ENCODE results near the gene PNPT1. TPM values are rescaled to one million over a fixed set of nuclear protein-coding genes. Genes with fewer than 3 reads are reported as not detected.
A peak's percentile ranks its signal among the peaks of the same experiment; 100 is the strongest.

Gene PNPT1
- total and polyA plus RNA-seq, 2 of the 13 experiments (the other 11 are each of a cell fraction or from before 2014, with no cell fraction given) = 23.4 to 61.0 TPM

DNA sequence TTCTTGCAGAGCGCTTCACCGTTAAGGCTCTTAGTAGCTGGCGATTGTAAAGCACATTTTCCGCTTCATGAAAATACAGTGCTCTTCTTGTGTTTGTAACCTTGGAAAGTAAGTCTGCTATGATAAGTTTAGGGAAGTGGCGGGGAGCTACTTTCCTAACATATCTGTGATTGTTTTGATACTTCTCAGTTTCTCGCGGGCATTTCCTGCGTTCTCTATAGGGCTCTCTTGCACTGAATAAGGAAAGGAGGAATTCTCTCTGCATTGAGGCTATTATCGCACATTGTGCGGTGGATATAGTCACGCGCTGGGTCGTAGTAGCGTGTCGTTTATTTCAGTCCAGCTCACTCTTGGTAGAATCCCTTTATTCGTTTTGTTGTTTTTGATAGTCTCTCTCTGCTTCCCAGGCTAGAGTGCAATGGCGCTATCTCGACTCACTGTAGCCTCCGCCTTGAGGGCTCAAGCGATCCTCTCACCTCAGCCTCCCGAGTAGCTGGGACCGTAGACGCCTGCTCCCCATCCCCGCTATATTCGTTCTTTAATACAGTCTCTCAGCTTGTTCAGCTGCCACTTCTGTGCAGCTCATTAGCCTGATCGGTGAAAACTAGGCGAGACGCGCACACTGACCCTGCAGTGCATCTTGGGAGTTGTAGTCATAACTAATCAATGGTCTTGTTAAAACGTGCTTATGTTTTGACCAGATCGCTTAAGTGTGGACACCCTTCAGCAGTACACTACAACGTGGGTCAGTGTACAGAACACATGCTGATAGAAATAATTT, 75.2 kb downstream of the PNPT1 start (continued):
- TF ChIP-seq, protein P1, sequence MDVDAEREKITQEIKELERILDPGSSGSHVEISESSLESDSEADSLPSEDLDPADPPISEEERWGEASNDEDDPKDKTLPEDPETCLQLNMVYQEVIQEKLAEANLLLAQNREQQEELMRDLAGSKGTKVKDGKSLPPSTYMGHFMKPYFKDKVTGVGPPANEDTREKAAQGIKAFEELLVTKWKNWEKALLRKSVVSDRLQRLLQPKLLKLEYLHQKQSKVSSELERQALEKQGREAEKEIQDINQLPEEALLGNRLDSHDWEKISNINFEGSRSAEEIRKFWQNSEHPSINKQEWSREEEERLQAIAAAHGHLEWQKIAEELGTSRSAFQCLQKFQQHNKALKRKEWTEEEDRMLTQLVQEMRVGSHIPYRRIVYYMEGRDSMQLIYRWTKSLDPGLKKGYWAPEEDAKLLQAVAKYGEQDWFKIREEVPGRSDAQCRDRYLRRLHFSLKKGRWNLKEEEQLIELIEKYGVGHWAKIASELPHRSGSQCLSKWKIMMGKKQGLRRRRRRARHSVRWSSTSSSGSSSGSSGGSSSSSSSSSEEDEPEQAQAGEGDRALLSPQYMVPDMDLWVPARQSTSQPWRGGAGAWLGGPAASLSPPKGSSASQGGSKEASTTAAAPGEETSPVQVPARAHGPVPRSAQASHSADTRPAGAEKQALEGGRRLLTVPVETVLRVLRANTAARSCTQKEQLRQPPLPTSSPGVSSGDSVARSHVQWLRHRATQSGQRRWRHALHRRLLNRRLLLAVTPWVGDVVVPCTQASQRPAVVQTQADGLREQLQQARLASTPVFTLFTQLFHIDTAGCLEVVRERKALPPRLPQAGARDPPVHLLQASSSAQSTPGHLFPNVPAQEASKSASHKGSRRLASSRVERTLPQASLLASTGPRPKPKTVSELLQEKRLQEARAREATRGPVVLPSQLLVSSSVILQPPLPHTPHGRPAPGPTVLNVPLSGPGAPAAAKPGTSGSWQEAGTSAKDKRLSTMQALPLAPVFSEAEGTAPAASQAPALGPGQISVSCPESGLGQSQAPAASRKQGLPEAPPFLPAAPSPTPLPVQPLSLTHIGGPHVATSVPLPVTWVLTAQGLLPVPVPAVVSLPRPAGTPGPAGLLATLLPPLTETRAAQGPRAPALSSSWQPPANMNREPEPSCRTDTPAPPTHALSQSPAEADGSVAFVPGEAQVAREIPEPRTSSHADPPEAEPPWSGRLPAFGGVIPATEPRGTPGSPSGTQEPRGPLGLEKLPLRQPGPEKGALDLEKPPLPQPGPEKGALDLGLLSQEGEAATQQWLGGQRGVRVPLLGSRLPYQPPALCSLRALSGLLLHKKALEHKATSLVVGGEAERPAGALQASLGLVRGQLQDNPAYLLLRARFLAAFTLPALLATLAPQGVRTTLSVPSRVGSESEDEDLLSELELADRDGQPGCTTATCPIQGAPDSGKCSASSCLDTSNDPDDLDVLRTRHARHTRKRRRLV (CRISPR knock-in tag; IDR thresholded peaks at IDR 0.05) = no peak
- TF ChIP-seq MEIS1 (CRISPR knock-in tag; IDR thresholded peaks at IDR 0.05; ENCODE audit: borderline replicate concordance) (no peak), SIN3A (IDR thresholded peaks at IDR 0.05; ENCODE audit: borderline replicate concordance, low read depth, low read length) (peak; percentile 77), KLF9 (CRISPR knock-in tag; IDR thresholded peaks at IDR 0.05; ENCODE audit: low read depth) (no peak), CBFB (CRISPR knock-in tag; IDR thresholded peaks at IDR 0.05) (no peak), U2AF2 (IDR thresholded peaks at IDR 0.05; ENCODE audit: low read depth, low read length) (no peak), ZNF468 (CRISPR knock-in tag; IDR thresholded peaks at IDR 0.05) (no peak), SKI (IDR thresholded peaks at IDR 0.05; ENCODE audit: partially characterized antibody) (no peak), STAT5B (CRISPR knock-in tag; IDR thresholded peaks at IDR 0.05) (no peak), ZFAT (CRISPR knock-in tag; conservative IDR thresholded peaks at IDR 0.05) (no peak)
- TF ChIP-seq, protein P2, sequence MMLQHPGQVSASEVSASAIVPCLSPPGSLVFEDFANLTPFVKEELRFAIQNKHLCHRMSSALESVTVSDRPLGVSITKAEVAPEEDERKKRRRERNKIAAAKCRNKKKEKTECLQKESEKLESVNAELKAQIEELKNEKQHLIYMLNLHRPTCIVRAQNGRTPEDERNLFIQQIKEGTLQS (CRISPR knock-in tag; IDR thresholded peaks at IDR 0.05) = no peak
- TF ChIP-seq, protein P3, sequence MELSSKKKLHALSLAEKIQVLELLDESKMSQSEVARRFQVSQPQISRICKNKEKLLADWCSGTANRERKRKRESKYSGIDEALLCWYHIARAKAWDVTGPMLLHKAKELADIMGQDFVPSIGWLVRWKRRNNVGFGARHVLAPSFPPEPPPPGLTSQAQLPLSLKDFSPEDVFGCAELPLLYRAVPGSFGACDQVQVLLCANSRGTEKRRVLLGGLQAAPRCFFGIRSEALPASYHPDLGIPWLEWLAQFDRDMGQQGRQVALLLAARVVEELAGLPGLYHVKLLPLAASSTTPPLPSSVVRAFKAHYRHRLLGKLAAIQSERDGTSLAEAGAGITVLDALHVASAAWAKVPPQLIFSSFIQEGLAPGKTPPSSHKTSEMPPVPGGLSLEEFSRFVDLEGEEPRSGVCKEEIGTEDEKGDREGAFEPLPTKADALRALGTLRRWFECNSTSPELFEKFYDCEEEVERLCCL (CRISPR knock-in tag; IDR thresholded peaks at IDR 0.05; ENCODE audit: borderline replicate concordance) = no peak
- TF ChIP-seq, protein P4, sequence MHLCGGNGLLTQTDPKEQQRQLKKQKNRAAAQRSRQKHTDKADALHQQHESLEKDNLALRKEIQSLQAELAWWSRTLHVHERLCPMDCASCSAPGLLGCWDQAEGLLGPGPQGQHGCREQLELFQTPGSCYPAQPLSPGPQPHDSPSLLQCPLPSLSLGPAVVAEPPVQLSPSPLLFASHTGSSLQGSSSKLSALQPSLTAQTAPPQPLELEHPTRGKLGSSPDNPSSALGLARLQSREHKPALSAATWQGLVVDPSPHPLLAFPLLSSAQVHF (CRISPR knock-in tag; IDR thresholded peaks at IDR 0.05) = no peak
- TF ChIP-seq, protein P5, sequence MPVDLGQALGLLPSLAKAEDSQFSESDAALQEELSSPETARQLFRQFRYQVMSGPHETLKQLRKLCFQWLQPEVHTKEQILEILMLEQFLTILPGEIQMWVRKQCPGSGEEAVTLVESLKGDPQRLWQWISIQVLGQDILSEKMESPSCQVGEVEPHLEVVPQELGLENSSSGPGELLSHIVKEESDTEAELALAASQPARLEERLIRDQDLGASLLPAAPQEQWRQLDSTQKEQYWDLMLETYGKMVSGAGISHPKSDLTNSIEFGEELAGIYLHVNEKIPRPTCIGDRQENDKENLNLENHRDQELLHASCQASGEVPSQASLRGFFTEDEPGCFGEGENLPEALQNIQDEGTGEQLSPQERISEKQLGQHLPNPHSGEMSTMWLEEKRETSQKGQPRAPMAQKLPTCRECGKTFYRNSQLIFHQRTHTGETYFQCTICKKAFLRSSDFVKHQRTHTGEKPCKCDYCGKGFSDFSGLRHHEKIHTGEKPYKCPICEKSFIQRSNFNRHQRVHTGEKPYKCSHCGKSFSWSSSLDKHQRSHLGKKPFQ (CRISPR knock-in tag; IDR thresholded peaks at IDR 0.05; ENCODE audit: insufficient replicate concordance) = peak; percentile 76
- TF ChIP-seq, protein P6, sequence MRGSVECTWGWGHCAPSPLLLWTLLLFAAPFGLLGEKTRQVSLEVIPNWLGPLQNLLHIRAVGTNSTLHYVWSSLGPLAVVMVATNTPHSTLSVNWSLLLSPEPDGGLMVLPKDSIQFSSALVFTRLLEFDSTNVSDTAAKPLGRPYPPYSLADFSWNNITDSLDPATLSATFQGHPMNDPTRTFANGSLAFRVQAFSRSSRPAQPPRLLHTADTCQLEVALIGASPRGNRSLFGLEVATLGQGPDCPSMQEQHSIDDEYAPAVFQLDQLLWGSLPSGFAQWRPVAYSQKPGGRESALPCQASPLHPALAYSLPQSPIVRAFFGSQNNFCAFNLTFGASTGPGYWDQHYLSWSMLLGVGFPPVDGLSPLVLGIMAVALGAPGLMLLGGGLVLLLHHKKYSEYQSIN (CRISPR knock-in tag; IDR thresholded peaks at IDR 0.05; ENCODE audit: borderline replicate concordance) = no peak
- TF ChIP-seq, protein P7, sequence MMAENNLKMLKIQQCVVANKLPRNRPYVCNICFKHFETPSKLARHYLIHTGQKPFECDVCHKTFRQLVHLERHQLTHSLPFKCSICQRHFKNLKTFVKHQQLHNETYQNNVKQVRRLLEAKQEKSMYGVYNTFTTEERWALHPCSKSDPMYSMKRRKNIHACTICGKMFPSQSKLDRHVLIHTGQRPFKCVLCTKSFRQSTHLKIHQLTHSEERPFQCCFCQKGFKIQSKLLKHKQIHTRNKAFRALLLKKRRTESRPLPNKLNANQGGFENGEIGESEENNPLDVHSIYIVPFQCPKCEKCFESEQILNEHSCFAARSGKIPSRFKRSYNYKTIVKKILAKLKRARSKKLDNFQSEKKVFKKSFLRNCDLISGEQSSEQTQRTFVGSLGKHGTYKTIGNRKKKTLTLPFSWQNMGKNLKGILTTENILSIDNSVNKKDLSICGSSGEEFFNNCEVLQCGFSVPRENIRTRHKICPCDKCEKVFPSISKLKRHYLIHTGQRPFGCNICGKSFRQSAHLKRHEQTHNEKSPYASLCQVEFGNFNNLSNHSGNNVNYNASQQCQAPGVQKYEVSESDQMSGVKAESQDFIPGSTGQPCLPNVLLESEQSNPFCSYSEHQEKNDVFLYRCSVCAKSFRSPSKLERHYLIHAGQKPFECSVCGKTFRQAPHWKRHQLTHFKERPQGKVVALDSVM (CRISPR knock-in tag; IDR thresholded peaks at IDR 0.05) = peak; percentile 95
